Measurements from ENCODE around the gene ZMYND10. TPM values are rescaled to one million over a fixed set of nuclear protein-coding genes. Genes with fewer than 3 reads are reported as not detected.

ZMYND10 gene
- total RNA-seq, 1 experiment from 2014 or later = 1.4 TPM

DNA sequence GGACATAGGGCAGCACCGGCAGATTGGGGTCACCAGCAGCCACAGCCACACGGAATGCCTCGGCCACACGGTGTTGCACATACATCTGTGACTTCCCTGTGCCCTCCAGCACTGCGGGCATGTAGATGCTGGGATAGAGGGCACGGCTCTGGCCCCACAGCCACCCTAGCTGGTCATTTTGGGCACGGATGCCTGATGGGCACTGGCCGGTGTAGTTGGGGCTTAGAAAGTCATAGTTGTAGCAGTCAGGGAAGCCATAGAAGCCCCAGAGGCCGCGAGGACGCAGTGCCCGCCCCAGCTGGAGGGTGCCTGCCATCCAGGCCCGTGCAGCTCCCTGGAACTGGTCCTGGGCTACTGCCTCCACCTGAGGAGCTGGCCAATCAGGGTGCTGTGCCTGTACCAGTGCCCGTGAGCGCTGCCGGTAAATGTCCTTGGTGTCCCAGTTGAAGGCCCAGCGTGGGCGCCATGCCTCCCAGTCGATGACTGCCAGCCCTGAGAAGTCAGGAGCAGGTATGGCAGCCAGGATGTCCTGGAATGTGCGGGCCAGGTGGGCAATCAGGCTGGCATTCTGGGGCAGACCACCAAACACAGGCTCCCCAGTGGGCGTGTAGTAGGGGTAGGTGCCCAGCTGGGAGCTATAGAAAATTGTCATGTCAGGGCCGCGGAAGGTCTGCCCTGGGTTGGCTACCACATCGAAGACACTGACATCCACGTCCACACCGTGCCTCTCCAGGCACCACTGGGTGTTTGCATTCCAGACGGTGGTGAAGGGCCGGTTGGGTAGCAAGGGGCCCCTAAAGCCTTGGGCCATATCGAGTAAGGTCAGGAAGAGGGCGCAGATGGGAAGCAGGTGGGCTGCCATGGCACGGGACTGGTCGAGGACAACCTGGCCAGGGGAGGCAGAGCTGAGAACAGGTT is 43.2 kb downstream of the ZMYND10 start:
- Histone ChIP-seq H3K9ac (ENCODE audit: extremely low read depth, insufficient read length, low read length) (no peak overlapping the region), H2AFZ (ENCODE audit: low read length) (no peak overlapping the region), H4K20me1 (ENCODE audit: control insufficient read depth, insufficient read depth, insufficient read length) (no peaks in the 10 kb centered on the region), H2BK20ac (ENCODE audit: low read depth, low read length, poor library complexity, severe bottlenecking) (no peak overlapping the region), H2BK5ac (ENCODE audit: insufficient read length, low read length) (no peak overlapping the region), H2BK12ac (ENCODE audit: insufficient read length, low read depth, low read length) (no peak overlapping the region), H4K5ac (ENCODE audit: insufficient read length, low read depth, low read length) (no peak overlapping the region), H4K8ac (replicated peaks; ENCODE audit: insufficient read length, low read depth, low read length) (no peak overlapping the region), H3K4ac (ENCODE audit: low read depth, low read length) (no peak overlapping the region), H3K79me2 (ENCODE audit: insufficient read depth, low read length) (no peaks in the 10 kb centered on the region), H3K14ac (ENCODE audit: insufficient read depth, low read length) (no peak overlapping the region), H3K23me2 (ENCODE audit: insufficient read length, low read depth, low read length, poor library complexity, severe bottlenecking) (peaks cover 6% of the 10 kb centered on the region), H3K27me3 (ENCODE audit: insufficient read depth, low read length) (no peaks in the 10 kb centered on the region), H3K4me1 (ENCODE audit: insufficient read depth, low read length) (no peaks in the 10 kb centered on the region), H3K27ac (ENCODE audit: insufficient read length, low read depth, low read length) (no peak overlapping the region), H4K91ac (ENCODE audit: insufficient read length, low read depth, low read length) (no peak overlapping the region), H3T11ph (ENCODE audit: low read length) (no peak overlapping the region), H3K56ac (ENCODE audit: insufficient read length, low read depth, low read length) (no peak overlapping the region), H3K9me3 (ENCODE audit: control insufficient read depth, low read depth, low read length) (no peaks in the 10 kb centered on the region), H3K18ac (ENCODE audit: insufficient read length, low read depth, low read length) (no peak overlapping the region), H2AK5ac (ENCODE audit: insufficient read length, low read length) (no peak overlapping the region), H3K4me2 (ENCODE audit: insufficient read depth, insufficient read length, low read length) (no peak overlapping the region), H2BK15ac (ENCODE audit: low read depth, low read length) (no peak overlapping the region), H2BK120ac (ENCODE audit: low read depth, low read length, poor library complexity, severe bottlenecking) (no peak overlapping the region), H3K79me1 (ENCODE audit: insufficient read depth, low read depth, low read length, poor library complexity, severe bottlenecking) (no peaks in the 10 kb centered on the region), H3K23ac (ENCODE audit: insufficient read length, low read depth, low read length) (no peak overlapping the region)
- Mint-ChIP-seq H3K27me3 (ENCODE audit: low read depth) (no peaks in the 10 kb centered on the region), H3K36me3 (ENCODE audit: insufficient read depth in 1 of 3, low read depth in 3 of 3) (peaks cover 0 to 2% (median 2%) of the 10 kb centered on the region in 3 experiments; a peak in 1 of 7 replicates), H3K4me1 (peaks cover 25 to 27% of the 10 kb centered on the region in 2 experiments), H3K27ac (peak overlapping the region in 2 of 3 experiments; percentile 82 to 86; a peak in 4 of 7 replicates), H3K4me3 (no peak overlapping the region), H3K9me3 (peaks cover 8 to 17% of the 10 kb centered on the region in 2 experiments)
- no peak for DNase-seq
- TF ChIP-seq CTCF (conservative IDR thresholded peaks at IDR 0.05) = no peak
- WGBS (ENCODE audit: extremely low coverage, insufficient read length, low lambda C conversion rate) = no CpG with 5 or more reads among the region's 32 CpGs
